HG02870 (cell line): ENCODE measurements around the gene KCNG2.

ENCODE experiments used
- ATAC-seq: cut with Tn5 transposase; IDR thresholded peaks from one replicate; pipeline ENCODE4 v1.9.1; 2021; ENCODE audit warnings: mild to moderate bottlenecking, moderate library complexity; ENCODE audit not compliant: unreplicated experiment

Gene KCNG2

GRCh38 chr18:79784071-79784913 is 13.4 kb upstream of the KCNG2 start:
- ATAC-seq = no peak

GRCh38 chr18:79784965-79785770 is 12.6 kb upstream of the KCNG2 start:
- no peak for ATAC-seq

- no peak for ATAC-seq
Measured at GRCh38 chr18:79785831-79786230, 11.9 kb upstream of the KCNG2 start.

GRCh38 chr18:79786304-79786703 is 11.4 kb upstream of the KCNG2 start:
- no peak for ATAC-seq

- no peak for ATAC-seq
Measured at GRCh38 chr18:79786786-79787526, 10.8 kb upstream of the KCNG2 start.

- ATAC-seq = no peak
Measured at GRCh38 chr18:79787527-79787864, 10.2 kb upstream of the KCNG2 start.

- ATAC-seq = no peak
Measured at GRCh38 chr18:79787865-79788733, 9.6 kb upstream of the KCNG2 start.

- no peak for ATAC-seq
Measured at GRCh38 chr18:79788734-79789085, 9.0 kb upstream of the KCNG2 start.

GRCh38 chr18:79789091-79789891 is 8.4 kb upstream of the KCNG2 start:
- no peak for ATAC-seq

GRCh38 chr18:79789901-79790890 is 7.5 kb upstream of the KCNG2 start:
- no peak for ATAC-seq

GRCh38 chr18:79790996-79791972 is 6.5 kb upstream of the KCNG2 start:
- no peak for ATAC-seq

- ATAC-seq = no peak
Measured at GRCh38 chr18:79792096-79792987, 5.4 kb upstream of the KCNG2 start.

GRCh38 chr18:79792988-79793355 is 4.8 kb upstream of the KCNG2 start:
- no peak for ATAC-seq

GRCh38 chr18:79794846-79795245 is 2.9 kb upstream of the KCNG2 start:
- no peak for ATAC-seq

- no peak for ATAC-seq
Measured at GRCh38 chr18:79795446-79795845, 2.3 kb upstream of the KCNG2 start.

- ATAC-seq = no peak
Measured at GRCh38 chr18:79796016-79796415, 1.7 kb upstream of the KCNG2 start.
